Erythroblast (primary cell): Measurements from ENCODE around the gene CGB2.

Experiments
- GATA1 ChIP-seq: IDR thresholded peaks from 2 replicates; pipeline ENCODE4 v1.6.1; 2011; ENCODE audit warnings: low read depth, mild to moderate bottlenecking, control low read depth, low read length, moderate library complexity
- POLR2A ChIP-seq: IDR thresholded peaks from 2 replicates; pipeline ENCODE4 v1.6.1; 2011; ENCODE audit warnings: mild to moderate bottlenecking, low read length

DNA sequence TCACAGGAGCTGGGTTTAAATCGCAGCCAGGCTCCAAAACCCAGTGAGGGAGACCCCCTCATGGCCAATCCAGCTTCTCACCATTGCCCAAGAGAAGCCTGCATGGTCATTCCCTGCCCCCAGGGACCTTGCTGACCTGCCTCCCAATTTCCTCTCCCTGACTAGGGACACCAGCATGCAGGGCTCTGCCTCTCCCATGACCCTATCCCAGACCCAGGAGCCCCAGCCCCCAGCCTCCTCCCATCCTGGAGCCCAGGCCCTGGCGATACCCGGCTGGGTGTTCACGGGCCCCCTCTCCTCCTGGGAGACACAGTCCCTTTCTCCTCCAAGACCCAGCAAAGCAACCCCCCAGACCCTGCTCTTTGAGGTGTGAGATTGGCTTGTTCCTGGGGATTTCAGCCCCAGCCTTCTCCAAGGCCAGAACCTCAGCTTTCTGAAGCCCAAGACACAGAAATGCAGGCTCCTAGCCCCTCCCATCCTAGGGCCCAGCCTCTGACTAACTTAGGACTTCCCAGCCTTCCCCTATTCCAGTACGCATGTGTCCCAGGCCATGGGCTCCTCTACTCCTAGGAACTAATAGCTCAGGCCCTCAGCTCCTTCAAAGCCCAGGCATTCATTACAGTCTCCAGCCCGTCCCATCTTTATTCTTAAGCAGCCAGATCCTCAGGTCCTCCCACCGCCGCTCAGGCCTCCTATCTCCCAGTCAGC is 39.7 kb upstream of the CGB2 start:
- TF ChIP-seq POLR2A (no peak), GATA1 (no peak)
